Choroid plexus epithelial cell (primary cell): Measurements from ENCODE around the gene IL17A.
"Not testable (repeated sequence)": the region's sequence is repeated elsewhere in the genome, so short reads cannot be mapped to it uniquely, and the experiment has no call there.

ENCODE experiments used
- DNase-seq: peaks from one replicate; pipeline ENCODE4 v3.0.0-alpha.2; 2010; ENCODE audit warnings: low read depth
- H3K4me3 ChIP-seq: 2 replicates; pipeline ENCODE4 v1.5.1; 2011; ENCODE audit warnings: low read depth, mild to moderate bottlenecking, control low read depth, low read length, moderate library complexity
- CTCF ChIP-seq: conservative IDR thresholded peaks from 2 replicates; pipeline ENCODE4 v1.5.1; 2011; ENCODE audit warnings: low read depth, mild to moderate bottlenecking, control low read depth, inconsistent platforms, low read length, moderate library complexity

The IL17A gene

GRCh38 chr6:52183131-52183713, 3.0 kb upstream of the IL17A start:
- DNase-seq, result no peak
- no peak for TF ChIP-seq CTCF
- no peak overlapping the region for H3K4me3 ChIP-seq

DNA sequence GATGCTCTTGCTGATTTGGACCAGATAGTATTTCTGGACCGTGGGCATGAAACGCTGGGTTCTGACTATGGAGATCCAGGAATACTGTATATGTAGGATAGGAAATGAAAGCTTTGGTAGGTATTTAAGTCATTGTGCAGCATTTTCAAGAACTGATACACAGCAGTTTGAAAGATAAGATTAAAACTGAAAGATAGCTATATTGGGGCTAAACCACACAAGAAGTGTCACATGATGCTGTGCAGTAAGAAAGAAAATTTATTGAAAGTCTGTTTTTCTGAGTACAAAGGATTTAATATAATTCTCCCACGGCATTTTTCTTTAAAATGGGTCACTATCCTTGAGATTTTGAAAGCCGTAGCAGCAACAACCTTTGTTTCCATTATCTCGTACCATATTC, 305 bp downstream of the IL17A start:
- no peak for DNase-seq
- TF ChIP-seq CTCF, result no peak
- no peak overlapping the region for H3K4me3 ChIP-seq

- no peak for TF ChIP-seq CTCF
- no peak overlapping the region for H3K4me3 ChIP-seq
- DNase-seq, result no peak
These were observed 923 bp downstream of the IL17A start for GRCh38 chr6:52187098-52187497.

GRCh38 chr6:52189974-52190373, 3.8 kb downstream of the IL17A start:
- no peak for TF ChIP-seq CTCF
- no peak overlapping the region for H3K4me3 ChIP-seq
- DNase-seq, result peak; percentile 1

DNA sequence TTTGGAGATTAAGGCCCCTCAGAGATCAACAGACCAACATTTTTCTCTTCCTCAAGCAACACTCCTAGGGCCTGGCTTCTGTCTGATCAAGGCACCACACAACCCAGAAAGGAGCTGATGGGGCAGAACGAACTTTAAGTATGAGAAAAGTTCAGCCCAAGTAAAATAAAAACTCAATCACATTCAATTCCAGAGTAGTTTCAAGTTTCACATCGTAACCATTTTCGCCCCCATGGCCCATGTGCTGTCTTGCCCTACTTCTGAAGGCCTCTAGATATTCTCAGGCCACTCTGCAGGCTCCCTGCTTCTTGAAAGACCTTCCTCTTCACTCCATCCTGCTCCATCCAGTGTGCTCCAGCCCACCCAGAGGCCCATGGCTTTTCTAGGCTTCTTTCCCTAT, 4.2 kb downstream of the IL17A start:
- DNase-seq, result no peak
- TF ChIP-seq CTCF, result no peak
- no peak overlapping the region for H3K4me3 ChIP-seq

DNA sequence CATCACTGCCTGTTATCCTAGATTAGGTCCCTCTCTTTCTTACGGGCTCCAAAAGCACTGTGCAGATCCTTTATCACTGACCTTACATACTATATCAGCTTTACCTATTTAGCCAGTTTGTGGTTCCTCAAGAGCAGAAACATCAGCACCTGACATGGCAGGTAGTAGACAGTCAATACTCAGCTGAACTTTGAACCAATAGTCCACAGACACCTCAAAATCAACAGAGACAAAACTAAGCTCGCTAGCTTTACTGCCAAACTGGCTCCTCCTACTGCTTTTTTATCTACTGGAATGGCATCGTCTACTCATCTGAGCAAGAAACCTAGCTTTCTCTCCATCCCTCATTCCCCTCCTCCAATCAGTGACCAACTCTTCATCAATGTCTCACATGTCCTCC, 5.6 kb downstream of the IL17A start:
- no peak for TF ChIP-seq CTCF
- no peak overlapping the region for H3K4me3 ChIP-seq
- DNase-seq, result no peak

DNA sequence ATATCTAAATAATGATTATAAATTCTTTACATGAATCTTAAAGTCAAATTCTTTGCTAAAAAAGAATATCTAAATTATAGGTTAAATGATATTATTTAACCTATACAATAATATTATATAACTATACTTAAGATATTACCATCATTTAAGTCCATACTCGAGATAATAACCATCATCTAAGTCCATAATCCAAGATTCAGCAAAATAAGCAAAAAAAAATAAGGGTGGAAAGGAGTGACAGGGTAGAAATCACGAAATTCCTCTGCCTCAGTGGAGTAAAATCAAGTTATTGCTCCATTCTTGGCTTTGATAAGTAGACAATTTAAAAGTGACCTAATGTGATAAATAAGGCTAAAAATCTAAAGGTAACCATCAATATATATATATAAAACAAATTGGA, 9.7 kb downstream of the IL17A start:
- TF ChIP-seq CTCF, result no peak
- H3K4me3 ChIP-seq, result no peak overlapping the region
- DNase-seq, result no peak

GRCh38 chr6:52200088-52200487, 13.9 kb downstream of the IL17A start:
- not testable (repeated sequence) for H3K4me3 ChIP-seq, DNase-seq
